A549 (cell line): ENCODE results near the gene ACVR1C.

ENCODE experiments used
- BHLHE40 ChIP-seq: IDR thresholded peaks from 2 replicates; pipeline ENCODE4 v1.6.1; 2012; ENCODE audit warnings: low read depth, low read length, inconsistent platforms
- CEBPB ChIP-seq, 2 experiments: fragments of >200 bp in 1 of 2; sonication (Bioruptor Twin) in 1 of 2; formaldehyde crosslinking in 1 of 2; IDR thresholded peaks; 2 replicates each; pipeline ENCODE4 v1.6.1; 2012 to 2016
- EP300 ChIP-seq, 2 experiments: fragments of >200 bp; sonication (Bioruptor Twin); formaldehyde crosslinking; IDR thresholded peaks; 2 replicates in 1 of 2; 3 replicates in 1 of 2; pipeline ENCODE4 v1.6.1; 2016 to 2017
- FOSL2 ChIP-seq, 2 experiments: fragments of 450-650 bp in 1 of 2; fragments of >200 bp in 1 of 2; sonication (Bioruptor Twin) in 1 of 2; formaldehyde crosslinking; IDR thresholded peaks; 2 replicates each; pipeline versions ENCODE4 v1.5.0 to v1.6.1; 2016 to 2020; ENCODE audit warnings: mild to moderate bottlenecking in 1 of 2, moderate library complexity in 1 of 2
- POLR2A ChIP-seq: IDR thresholded peaks from 2 replicates; pipeline ENCODE4 v1.6.1; 2012; ENCODE audit warnings: mild to moderate bottlenecking, low read length
- TF ChIP-seq, protein P1 (sequence below): fragments of >200 bp; sonication (Bioruptor Twin); formaldehyde crosslinking; IDR thresholded peaks from 3 replicates; pipeline ENCODE4 v1.5.1; 2016
- TF ChIP-seq, protein P2 (sequence below): IDR thresholded peaks from 2 replicates; pipeline ENCODE4 v1.6.1; 2012

DNA sequence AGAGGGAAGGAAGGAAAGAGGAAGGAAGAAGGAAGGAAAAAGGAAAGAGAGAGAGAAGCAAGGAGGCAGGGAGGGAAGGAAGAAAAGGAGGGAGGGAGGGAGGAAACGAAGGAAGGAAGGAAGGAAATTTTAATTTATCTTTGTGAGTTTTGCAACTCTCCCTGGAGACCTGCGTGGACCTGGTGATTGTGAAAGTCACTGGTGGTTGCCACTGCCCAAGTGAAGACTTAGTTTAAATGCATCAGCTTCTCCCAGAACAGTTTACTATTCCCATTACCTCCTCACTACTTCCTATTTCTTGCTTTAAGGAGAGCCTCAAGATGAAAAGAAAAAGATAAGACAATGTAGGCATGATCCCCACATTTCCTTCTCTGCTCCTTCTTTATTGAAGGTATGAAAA lies 68.8 kb downstream of the ACVR1C start:
- TF ChIP-seq POLR2A (no peak), CEBPB (IDR thresholded peaks at IDR 0.05) (no peak), BHLHE40 (no peak), EP300 (IDR thresholded peaks at IDR 0.05) (no peak), FOSL2 (IDR thresholded peaks at IDR 0.05) (no peak), FOSL2 (CRISPR knock-in tag; IDR thresholded peaks at IDR 0.05) (no peak)
- TF ChIP-seq, protein P1, sequence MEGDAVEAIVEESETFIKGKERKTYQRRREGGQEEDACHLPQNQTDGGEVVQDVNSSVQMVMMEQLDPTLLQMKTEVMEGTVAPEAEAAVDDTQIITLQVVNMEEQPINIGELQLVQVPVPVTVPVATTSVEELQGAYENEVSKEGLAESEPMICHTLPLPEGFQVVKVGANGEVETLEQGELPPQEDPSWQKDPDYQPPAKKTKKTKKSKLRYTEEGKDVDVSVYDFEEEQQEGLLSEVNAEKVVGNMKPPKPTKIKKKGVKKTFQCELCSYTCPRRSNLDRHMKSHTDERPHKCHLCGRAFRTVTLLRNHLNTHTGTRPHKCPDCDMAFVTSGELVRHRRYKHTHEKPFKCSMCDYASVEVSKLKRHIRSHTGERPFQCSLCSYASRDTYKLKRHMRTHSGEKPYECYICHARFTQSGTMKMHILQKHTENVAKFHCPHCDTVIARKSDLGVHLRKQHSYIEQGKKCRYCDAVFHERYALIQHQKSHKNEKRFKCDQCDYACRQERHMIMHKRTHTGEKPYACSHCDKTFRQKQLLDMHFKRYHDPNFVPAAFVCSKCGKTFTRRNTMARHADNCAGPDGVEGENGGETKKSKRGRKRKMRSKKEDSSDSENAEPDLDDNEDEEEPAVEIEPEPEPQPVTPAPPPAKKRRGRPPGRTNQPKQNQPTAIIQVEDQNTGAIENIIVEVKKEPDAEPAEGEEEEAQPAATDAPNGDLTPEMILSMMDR: no peak
- TF ChIP-seq, protein P2, sequence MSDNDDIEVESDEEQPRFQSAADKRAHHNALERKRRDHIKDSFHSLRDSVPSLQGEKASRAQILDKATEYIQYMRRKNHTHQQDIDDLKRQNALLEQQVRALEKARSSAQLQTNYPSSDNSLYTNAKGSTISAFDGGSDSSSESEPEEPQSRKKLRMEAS: no peak
